IMR-90 (cell line): ENCODE results near the gene PIAS3. TPM values are rescaled to one million over a fixed set of nuclear protein-coding genes. Genes with fewer than 3 reads are reported as not detected.
A peak's percentile ranks its signal among the peaks of the same experiment; 100 is the strongest.

Experiments
- ATAC-seq: fragments of 200-7000 bp; cut with Tn5 transposase; 2 replicates; pipeline ENCODE4 v1.9.1; 2020; ENCODE audit warnings: low read depth, mild to moderate bottlenecking, moderate library complexity
- BruUV-seq: library from RNA; stranded (reverse); fragments of 400-500 nt; replicated peaks from 2 replicates; lab custom pipeline; 2021; lab: Mats Ljungman, UMichigan
- CTCF ChIA-PET: fragments of 300-600 bp; formaldehyde crosslinking; extraction: SDS; loops from one replicate; lab custom pipeline; 2021; ENCODE audit warnings: antibody characterized with exemption; lab: Yijun Ruan, JAX
- POLR2A ChIA-PET: fragments of 300-600 bp; sonication (Branson Sonifier 250); formaldehyde crosslinking; loops from one replicate; lab custom pipeline; 2022; ENCODE audit warnings: antibody characterized with exemption; ENCODE audit not compliant: unreplicated experiment; lab: Charles Lee
- DNase-seq: peaks from one replicate; pipeline ENCODE4 v3.0.0; 2013
- H2AFZ ChIP-seq: replicated peaks from 2 replicates; pipeline ENCODE3; 2013; ENCODE audit warnings: low read length, mild to moderate bottlenecking; ENCODE audit not compliant: poor library complexity
- H2AK5ac ChIP-seq: 2 replicates; pipeline ENCODE4 v1.6.1; 2013; ENCODE audit warnings: low read depth, low read length, inconsistent platforms
- H2AK9ac ChIP-seq: replicated peaks from 2 replicates; pipeline ENCODE3; 2013; ENCODE audit warnings: mild to moderate bottlenecking, low read depth, low read length, moderate library complexity; ENCODE audit not compliant: poor library complexity
- H2BK120ac ChIP-seq: 2 replicates; pipeline ENCODE4 v1.6.1; 2013; ENCODE audit warnings: low read depth, low read length, inconsistent platforms
- H2BK15ac ChIP-seq: 3 replicates; pipeline ENCODE4 v1.6.1; 2013; ENCODE audit warnings: low read depth, low read length, inconsistent platforms
- H2BK20ac ChIP-seq: 2 replicates; pipeline ENCODE4 v1.6.1; 2013; ENCODE audit warnings: low read depth, mild to moderate bottlenecking, inconsistent platforms, low read length, moderate library complexity
- H2BK5ac ChIP-seq: 2 replicates; pipeline ENCODE4 v1.6.1; 2013; ENCODE audit warnings: mild to moderate bottlenecking, low read depth, low read length, inconsistent platforms; ENCODE audit not compliant: poor library complexity, severe bottlenecking
- H3K14ac ChIP-seq: replicated peaks from 2 replicates; pipeline ENCODE4 v1.6.1; 2013; ENCODE audit warnings: low read depth, low read length, inconsistent platforms
- H3K18ac ChIP-seq: 2 replicates; pipeline ENCODE4 v1.6.1; 2013; ENCODE audit warnings: low read depth, low read length, control low read depth
- H3K23ac ChIP-seq: 2 replicates; pipeline ENCODE4 v1.6.1; 2013; ENCODE audit warnings: low read depth, low read length, inconsistent platforms
- H3K27ac ChIP-seq: 2 replicates; pipeline ENCODE4 v1.5.1; 2013; ENCODE audit warnings: mild to moderate bottlenecking, control low read depth, low read length; ENCODE audit not compliant: insufficient read depth
- H3K27me3 ChIP-seq: 2 replicates; pipeline ENCODE4 v1.6.1; 2013; ENCODE audit warnings: low read length; ENCODE audit not compliant: control insufficient read depth, insufficient read depth
- H3K36me3 ChIP-seq: 2 replicates; pipeline ENCODE4 v1.6.1; 2013; ENCODE audit warnings: low read length, mixed read lengths; ENCODE audit not compliant: control insufficient read depth, insufficient read depth
- H3K4ac ChIP-seq: 2 replicates; pipeline ENCODE4 v1.6.1; 2013; ENCODE audit warnings: low read depth, low read length, inconsistent platforms
- H3K4me1 ChIP-seq: 2 replicates; pipeline ENCODE4 v1.6.1; 2013; ENCODE audit warnings: low read length, mixed read lengths; ENCODE audit not compliant: control insufficient read depth, insufficient read depth
- H3K4me2 ChIP-seq: 2 replicates; pipeline ENCODE4 v1.6.1; 2013; ENCODE audit warnings: low read depth, mild to moderate bottlenecking, control low read depth, low read length, moderate library complexity
- H3K4me3 ChIP-seq: 2 replicates; pipeline ENCODE4 v1.5.1; 2013; ENCODE audit warnings: low read depth, mild to moderate bottlenecking, control low read depth, low read length, moderate library complexity; ENCODE audit not compliant: insufficient read depth
- H3K56ac ChIP-seq: 2 replicates; pipeline ENCODE4 v1.6.1; 2013; ENCODE audit warnings: low read length, inconsistent platforms; ENCODE audit not compliant: insufficient read depth; ENCODE audit errors: extremely low read depth
- H3K79me1 ChIP-seq, 2 experiments: 2 replicates each; pipeline ENCODE4 v1.6.1; 2013; ENCODE audit warnings: low read length in 2 of 2, inconsistent platforms in 1 of 2, low read depth in 1 of 2
- H3K9ac ChIP-seq: 2 replicates; pipeline ENCODE4 v1.6.1; 2013; ENCODE audit warnings: low read depth, low read length, control low read depth
- H3K9me1 ChIP-seq: 2 replicates; pipeline ENCODE4 v1.6.1; 2013; ENCODE audit warnings: low read length, inconsistent platforms; ENCODE audit not compliant: insufficient read depth
- H3K9me3 ChIP-seq: 2 replicates; pipeline ENCODE4 v1.6.1; 2013; ENCODE audit warnings: low read length; ENCODE audit not compliant: control insufficient read depth, insufficient read depth
- H4K20me1 ChIP-seq: 2 replicates; pipeline ENCODE4 v1.6.1; 2013; ENCODE audit warnings: low read length, inconsistent platforms; ENCODE audit not compliant: insufficient read depth
- H4K5ac ChIP-seq: 2 replicates; pipeline ENCODE4 v1.6.1; 2013; ENCODE audit warnings: mild to moderate bottlenecking, low read depth, low read length, control low read depth
- H4K8ac ChIP-seq, 2 experiments: 2 replicates each; pipeline ENCODE4 v1.6.1; 2013; ENCODE audit warnings: low read depth in 2 of 2, low read length in 2 of 2, control low read depth in 1 of 2, inconsistent platforms in 1 of 2
- H4K91ac ChIP-seq: 2 replicates; pipeline ENCODE4 v1.6.1; 2013; ENCODE audit warnings: low read depth, low read length, inconsistent platforms; ENCODE audit not compliant: insufficient read depth
- RCOR1 ChIP-seq: IDR thresholded peaks from 2 replicates; pipeline ENCODE4 v1.6.1; 2012; ENCODE audit warnings: mild to moderate bottlenecking, low read length, improper control_type of control experiment; ENCODE audit not compliant: insufficient replicate concordance
- WGBS, 2 experiments: methylation state at CpG; one replicate each; pipeline versions ENCODE4 v1.1.5 to v1.1.7; 2013; ENCODE audit warnings: missing lambda C conversion rate in 2 of 2; ENCODE audit not compliant: insufficient read length in 1 of 2; ENCODE audit errors: extremely low coverage in 2 of 2; 5-methylcytosine and 5-hydroxymethylcytosine counted together
- dilution Hi-C: fragments of 300-500 bp; cut with HindIII; formaldehyde crosslinking; loops from one replicate; pipeline ENCODE4 v1.14.3; 2018; ENCODE audit warnings: low sequenced_read_pairs; ENCODE audit not compliant: unreplicated experiment
- in situ Hi-C: fragments of 300-500 bp; cut with MboI; formaldehyde crosslinking; loops from 3 replicates; pipeline ENCODE4 v1.14.3; 2019; ENCODE audit warnings: low sequenced_read_pairs, inconsistent platforms, mixed read lengths
- intact Hi-C: fragments of 100-400 bp; cut with micrococcal nuclease; formaldehyde crosslinking; loops from 2 replicates; pipeline ENCODE4 v1.10.0; 2022
- polyA plus RNA-seq, 3 experiments: library from polyadenylated mRNA; depleted of rRNA; stranded (reverse); fragments of >200 nt; gene quantifications; 2 replicates each; pipeline ENCODE4 v1.2.3, GENCODE V29; 2012; ENCODE audit warnings: low replicate concordance in 1 of 3
- total RNA-seq: library from RNA; depleted of rRNA; stranded (reverse); fragments of >200 nt; gene quantifications from 2 replicates; pipeline ENCODE4 v1.2.3, GENCODE V29; 2012
- TF ChIP-seq, protein P1 (sequence below): fragments of 150-350 bp; IDR thresholded peaks from 2 replicates; pipeline ENCODE4 v1.6.1; 2016; ENCODE audit warnings: low read depth, mild to moderate bottlenecking, low read length, moderate library complexity, borderline replicate concordance

The PIAS3 gene
- total and polyA plus RNA-seq, 2 of the 4 experiments (the other 2 are of a cell fraction), result 11.1 to 53.7 TPM

DNA sequence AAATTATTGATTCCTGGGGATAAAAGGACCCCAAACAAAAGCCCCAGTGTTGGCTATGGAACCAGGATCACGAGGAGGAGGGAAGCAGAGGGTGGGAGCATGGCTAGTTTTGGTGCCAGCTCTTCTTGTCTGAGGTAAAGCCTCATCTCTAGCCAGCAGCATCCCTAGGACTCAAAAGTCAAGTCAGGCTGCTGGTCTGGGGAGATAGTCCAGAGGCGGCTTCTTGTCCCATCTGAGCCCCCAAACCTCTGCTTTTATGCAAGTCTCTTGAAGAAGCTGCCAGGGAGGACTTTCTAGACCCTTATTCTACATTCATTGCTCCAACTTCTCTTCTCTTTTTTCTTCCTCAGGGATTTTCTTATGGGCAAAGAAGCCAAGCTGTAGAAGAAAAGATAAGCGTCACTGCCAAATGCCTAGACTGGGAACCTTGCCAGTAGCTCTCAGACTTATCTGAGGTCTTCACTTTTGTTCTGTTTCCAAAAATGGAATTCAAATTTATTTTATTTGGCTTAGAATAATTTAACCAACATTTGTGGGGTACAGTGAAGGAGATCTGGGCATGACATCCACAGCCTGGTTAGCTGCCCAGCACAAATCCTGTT lies 33.7 kb upstream of the PIAS3 start:
- no peaks in the 10 kb centered on the region for H3K27me3 ChIP-seq
- no peak overlapping the region; the same call in 1 of the 2 replicates for H3K4me3 ChIP-seq
- H3K9me3 ChIP-seq, result no peaks in the 10 kb centered on the region
- no peaks in the 10 kb centered on the region for H3K36me3 ChIP-seq
- peak overlapping the region; percentile 89 for H2BK20ac ChIP-seq
- H4K91ac ChIP-seq, result peak overlapping the region; percentile 92
- DNase-seq (peak; percentile 71), ATAC-seq (peak; percentile 15)
- peak overlapping the region; percentile 70 for H3K27ac ChIP-seq
- peak overlapping the region; percentile 83 for H4K5ac ChIP-seq
- peak overlapping the region; percentile 92 for H3K23ac ChIP-seq
- H3K18ac ChIP-seq, result peak overlapping the region; percentile 49
- H3K4ac ChIP-seq, result peak overlapping the region; percentile 96
- in situ Hi-C loops, result no loop called here
- peak overlapping the region; percentile 98 for H2AK5ac ChIP-seq
- peak overlapping the region; percentile 91 for H3K56ac ChIP-seq
- H4K8ac ChIP-seq, result peak overlapping the region; percentile 85 to 92
- 83% methylated on average over 1 of the region's 3 CpGs; no CpG with 5 or more reads in 1 of the 2 experiments for WGBS, 2 experiments
- TF ChIP-seq, protein P1, sequence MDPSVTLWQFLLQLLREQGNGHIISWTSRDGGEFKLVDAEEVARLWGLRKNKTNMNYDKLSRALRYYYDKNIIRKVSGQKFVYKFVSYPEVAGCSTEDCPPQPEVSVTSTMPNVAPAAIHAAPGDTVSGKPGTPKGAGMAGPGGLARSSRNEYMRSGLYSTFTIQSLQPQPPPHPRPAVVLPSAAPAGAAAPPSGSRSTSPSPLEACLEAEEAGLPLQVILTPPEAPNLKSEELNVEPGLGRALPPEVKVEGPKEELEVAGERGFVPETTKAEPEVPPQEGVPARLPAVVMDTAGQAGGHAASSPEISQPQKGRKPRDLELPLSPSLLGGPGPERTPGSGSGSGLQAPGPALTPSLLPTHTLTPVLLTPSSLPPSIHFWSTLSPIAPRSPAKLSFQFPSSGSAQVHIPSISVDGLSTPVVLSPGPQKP, result no peak
- TF ChIP-seq RCOR1, result peak; percentile 5
- dilution Hi-C loops, result no loop called here
- peaks cover 12% of the 10 kb centered on the region for H3K4me1 ChIP-seq
- intact Hi-C loops, result loop anchor here (1.0 to 10.0 kb wide), 5 partner anchors 18 to 121 kb away; partner anchors contain the start of genes ITGA10, LIX1L, PEX11B and PIAS3
- H3K9ac ChIP-seq, result peak overlapping the region; percentile 34
- peak overlapping the region; percentile 90 for H2AK9ac ChIP-seq
- H2AFZ ChIP-seq, result peak overlapping the region; percentile 87
- BruUV-seq, result no TSS peak
- H3K14ac ChIP-seq, result peak overlapping the region; percentile 93
- peak overlapping the region; percentile 43 for H3K4me2 ChIP-seq
- peaks cover 15% of the 10 kb centered on the region for H3K9me1 ChIP-seq
- peak overlapping the region; percentile 88 for H2BK5ac ChIP-seq
- POLR2A ChIA-PET, result interaction anchor here (0.5 to 1.0 kb wide), 2 partner anchors 34 to 89 kb away, joined by 3 to 5 read pairs; partner anchors contain the start of gene PIAS3
- CTCF ChIA-PET, result interaction anchor here (0.6 to 2.5 kb wide), 25 partner anchors 9 to 179 kb away, joined by 3 to 24 read pairs (median 6); partner anchors contain the start of genes ITGA10, LIX1L, NUDT17 and PEX11B
- no peaks in the 10 kb centered on the region for H4K20me1 ChIP-seq
- H2BK15ac ChIP-seq, result peak overlapping the region; percentile 76
- H2BK120ac ChIP-seq, result peak overlapping the region; percentile 95
- H3K79me1 ChIP-seq, result peaks cover 0 to 4% of the 10 kb centered on the region in 2 experiments; a peak in 1 of 4 replicates
